Activated CD4-positive, CD25-positive, alpha-beta regulatory T cell treated with anti-CD3 and anti-CD28 coated beads, Interleukin-2, amount 50 U/mL, for 16 hours (primary cell): ENCODE measurements around the gene XPR1.
A peak's percentile ranks its signal among the peaks of the same experiment; 100 is the strongest.

Experiments
- DNase-seq: peaks from one replicate; pipeline ENCODE4 v3.0.0-alpha.2; 2020; ENCODE audit warnings: low read depth, low spot score

XPR1 gene

DNA sequence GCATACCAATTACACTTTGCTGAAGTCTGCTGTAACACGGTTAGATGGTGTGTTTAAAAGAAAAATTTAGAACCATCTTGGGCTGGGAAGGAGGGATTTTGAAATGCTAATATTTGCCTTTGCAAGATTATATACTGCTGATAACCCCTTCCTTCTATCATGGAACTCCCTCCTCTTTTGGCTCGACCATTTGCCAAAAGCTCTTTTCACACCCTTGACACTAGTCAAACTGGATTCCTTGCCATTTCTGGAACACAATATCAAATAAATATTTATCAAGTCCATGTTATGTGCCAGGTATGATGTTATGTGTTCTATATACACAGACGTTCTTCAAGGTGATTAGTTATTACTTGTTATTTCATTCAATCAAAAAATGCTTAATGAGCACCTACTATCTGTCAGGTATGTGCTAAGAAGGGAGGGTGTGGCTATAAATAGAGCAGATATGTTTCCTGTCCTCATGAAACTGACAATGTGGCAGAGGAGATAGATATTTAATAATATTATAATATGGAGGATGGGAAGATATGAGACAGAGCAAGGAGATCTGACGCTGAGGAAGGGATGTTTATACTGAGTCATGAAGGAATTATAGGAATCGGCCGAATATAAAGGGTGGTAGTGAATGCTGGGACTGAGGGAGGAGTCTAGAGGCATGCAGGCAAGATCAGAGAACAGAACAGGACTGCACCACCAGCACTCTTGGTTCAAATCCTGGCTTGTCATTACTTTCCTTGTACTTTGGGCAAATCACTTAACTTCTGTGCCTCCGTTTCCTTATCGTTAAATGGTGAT, 16.1 kb upstream of the XPR1 start:
- no peak for DNase-seq

DNA sequence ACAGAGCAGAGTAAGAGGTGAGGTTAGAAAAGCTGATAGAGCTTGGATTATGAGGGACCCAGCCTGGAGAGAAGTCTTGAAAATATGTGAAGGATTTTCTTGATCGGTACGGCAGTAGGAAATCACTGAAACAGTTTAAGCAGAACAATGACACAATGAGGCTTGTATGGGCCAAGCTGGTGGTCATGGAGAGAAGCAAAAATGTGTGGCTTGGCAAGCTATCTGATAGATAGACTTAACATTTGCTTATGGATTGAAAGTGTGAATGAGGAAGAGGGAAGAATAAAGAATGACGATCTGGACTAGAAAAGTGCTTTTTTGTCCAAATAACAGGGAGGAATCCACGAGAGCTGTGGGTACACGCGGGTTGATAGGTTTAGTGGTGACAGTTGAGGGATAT, 15.4 kb upstream of the XPR1 start:
- no peak for DNase-seq

DNA sequence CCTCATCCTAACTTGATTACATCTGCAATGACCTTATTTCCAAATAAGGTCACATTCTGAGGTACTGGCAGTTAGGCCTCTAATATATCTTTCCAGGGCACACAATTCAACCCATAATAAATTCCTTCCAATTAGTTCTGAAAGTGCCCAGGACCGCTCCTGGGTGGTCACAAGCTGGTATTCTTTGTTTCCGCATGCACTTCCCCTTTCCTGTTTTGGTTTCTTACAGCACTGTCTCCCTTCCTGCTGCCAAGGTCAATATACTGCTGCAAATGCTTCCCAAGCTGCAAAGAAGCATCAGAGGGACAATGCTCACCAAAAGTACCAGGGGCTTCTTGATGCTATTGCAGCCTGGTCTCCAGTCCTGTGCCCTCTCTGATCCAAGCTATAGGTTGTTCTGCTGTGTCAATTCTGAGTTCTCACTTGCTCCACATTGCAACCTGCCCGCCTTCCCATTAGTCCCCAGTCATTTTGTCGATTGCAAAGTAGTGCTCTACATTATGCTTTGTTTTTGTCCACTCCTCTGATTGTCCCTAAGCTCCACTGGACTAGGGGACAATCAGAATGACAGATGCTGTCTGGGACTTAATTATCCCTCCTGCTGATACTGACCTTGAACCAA, 13.9 kb upstream of the XPR1 start:
- no peak for DNase-seq

DNA sequence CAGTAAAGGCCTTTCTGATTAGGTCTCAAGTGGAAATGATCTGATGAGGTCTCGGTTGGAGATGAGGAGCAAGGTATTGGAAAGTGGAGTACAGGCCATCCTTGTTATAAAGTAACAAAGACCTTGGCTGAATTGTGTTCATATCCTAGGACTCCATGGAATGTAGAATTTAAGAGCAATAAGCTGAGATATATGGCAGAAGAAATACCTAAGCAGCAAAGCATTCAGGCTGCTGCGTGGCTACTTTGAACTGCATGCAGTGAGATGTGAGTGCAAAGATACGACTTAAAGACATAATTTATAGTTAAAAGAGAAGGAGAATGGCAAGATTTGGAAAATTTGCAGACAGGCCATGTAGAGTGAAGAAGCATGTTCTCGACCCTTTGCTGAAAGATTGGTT, 11.2 kb upstream of the XPR1 start:
- DNase-seq, result no peak

DNA sequence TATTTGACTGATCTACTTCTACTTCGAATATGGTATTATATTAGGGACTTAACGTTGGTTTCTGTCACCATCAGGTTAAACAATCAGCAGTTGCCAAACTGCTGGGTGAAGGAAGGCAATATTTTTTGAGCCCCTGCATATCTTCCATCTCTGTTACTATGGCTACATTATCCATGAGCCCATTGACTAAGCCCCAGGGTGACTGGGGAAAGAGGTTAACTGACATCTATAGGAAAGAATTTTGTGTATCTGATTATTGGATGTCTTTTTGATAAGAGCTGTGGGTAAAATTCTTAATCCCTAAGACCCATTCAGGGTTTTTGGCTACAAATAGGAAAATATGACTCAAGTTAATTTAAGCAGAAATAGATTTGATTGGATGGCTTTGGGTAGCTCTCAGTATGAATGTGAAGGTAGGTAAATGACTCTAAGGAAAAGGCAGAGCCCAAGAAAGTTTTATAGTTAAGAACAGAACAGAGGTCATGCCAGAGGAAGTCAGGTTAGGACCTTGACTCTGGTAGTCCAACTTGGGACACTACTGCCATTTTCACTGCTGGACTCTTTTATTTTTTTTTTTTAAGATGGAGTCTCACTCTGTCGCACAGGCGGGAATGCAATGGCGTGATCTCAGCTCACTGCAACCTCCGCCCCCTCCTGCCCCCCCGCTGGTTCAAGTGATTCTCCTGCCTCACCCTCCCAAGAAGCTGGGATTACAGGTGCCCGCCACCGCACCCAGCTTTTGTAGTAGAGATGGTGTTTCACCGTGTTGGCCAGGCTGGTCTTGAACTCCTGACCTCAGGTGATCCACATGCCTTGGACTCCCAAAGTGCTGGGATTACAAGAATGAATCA, 8.9 kb upstream of the XPR1 start:
- no peak for DNase-seq

DNA sequence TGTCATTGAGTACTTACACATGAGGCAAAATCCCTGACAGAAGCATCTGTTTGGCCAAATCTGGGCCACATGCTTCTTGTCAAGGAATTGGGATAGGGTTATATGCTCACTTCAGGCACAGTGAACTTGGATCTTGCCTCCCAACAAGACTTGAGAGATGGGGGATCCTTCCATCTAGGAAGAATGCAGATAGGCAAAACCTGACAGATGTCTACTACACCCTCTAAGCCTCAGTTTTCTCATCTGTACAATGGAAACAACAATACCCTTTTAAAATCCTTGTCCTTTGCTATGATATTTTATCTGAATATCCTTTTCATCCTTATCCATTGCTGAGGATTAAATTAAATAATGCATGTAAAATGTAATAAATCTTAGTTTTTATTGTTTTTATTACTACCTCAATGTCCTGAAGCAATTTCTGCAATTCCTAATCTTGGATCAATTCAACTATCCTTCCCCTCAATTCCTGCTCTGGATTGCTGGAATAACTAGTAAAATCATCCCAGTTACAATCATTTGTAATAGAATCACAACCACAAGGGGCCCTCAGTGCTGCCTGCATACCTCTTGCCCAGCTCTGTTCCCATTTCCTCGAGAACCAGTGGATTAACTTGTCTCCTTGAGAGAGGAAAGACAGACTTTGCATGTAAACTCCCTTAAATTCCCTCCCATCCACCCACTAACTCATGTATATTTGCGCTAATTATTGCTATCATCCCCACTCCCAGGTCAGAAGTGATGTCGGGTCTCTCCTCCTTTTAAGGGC, 8.1 kb upstream of the XPR1 start:
- no peak for DNase-seq

DNA sequence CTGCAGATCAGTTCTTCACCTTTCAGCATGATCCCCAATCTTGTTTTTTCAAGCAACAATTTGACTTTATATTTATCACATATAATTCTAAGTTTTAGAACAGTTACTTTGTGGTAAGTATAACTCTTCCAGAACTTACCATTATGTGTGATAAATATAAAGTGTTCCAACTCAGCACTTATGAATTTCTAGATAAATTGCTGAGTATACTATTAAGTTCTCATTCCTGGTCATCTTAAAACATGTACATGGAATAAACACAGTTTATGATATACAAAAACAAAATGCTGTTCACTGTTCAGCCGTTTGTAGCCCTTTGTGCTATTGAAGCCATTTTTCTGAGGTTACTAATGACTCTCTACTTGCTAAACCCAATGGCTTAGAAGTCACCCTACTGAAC, 5.1 kb upstream of the XPR1 start:
- no peak for DNase-seq

DNA sequence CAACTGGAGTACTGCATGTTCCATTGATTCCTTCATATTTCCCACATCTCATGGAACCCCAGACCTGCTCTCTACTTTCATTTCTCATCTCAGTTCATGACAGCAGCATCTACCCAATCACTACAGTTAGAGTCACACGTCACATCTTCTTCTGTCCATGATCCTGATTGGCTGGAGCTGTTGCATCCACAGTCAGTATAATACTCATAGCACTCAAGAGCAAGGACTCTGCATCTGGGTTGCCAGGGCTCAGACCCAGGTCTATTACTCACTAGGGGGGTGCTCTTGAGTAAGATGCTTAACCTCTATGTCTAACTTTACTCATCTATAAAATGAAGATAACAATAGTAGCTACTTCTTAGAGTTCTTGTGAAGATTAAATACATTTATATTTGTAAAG, 4.4 kb upstream of the XPR1 start:
- DNase-seq, result no peak

DNA sequence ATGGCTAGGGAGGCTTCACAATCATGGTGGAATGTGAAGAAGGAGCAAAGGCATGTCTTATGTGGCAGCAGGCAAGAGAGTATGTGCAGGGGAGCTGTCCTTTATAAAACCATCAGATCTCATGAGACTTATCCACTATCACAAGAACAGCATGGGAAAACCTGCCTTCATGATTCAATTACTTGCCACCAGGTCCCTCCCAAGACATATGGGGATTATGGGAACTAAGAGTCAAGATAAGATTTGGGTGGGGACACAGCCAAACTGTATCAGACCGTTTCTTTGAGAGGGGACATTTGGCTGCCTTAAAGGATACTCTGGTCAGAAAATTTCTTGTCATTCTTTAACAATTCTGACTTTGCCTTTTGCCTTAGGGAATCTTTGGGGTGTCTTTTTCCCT, 3.2 kb upstream of the XPR1 start:
- DNase-seq, result no peak

DNA sequence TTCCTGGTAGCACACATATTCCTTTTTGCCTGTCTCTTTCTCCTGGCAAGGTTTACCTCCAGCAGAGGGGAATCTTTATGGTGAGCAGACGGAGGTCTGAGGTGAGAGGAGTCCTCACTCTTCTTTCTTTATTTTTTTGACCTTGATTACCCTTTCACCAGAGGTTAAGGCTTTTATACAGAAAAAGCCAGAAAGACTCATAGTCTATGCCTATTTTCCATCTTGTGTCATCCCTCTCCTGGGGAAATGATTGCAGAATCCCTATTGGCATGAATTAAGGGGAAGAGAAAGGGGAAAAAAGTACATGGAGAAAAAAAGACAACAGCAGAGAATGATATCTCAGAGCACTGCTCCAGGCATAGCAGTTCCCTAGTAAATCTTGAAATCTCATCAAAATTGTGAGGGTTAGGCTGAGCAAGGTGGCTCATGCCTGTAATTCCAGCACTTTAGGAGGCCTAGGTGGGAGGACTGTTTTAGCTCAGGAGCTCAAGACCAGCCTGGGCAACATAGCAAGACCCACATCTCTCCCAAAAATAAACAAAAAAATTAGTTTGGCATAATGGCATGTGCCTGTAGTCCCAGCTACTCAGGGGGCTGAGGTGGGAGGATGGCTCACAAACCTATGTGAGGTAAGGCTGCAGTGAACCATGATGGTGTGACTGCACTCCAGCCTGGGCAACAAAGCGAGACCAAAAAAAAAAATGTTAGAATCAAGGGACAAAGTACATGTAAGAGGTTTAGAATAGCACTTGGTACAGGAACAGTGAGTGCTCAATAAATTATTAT, 1.2 kb upstream of the XPR1 start:
- DNase-seq, result no peak

DNA sequence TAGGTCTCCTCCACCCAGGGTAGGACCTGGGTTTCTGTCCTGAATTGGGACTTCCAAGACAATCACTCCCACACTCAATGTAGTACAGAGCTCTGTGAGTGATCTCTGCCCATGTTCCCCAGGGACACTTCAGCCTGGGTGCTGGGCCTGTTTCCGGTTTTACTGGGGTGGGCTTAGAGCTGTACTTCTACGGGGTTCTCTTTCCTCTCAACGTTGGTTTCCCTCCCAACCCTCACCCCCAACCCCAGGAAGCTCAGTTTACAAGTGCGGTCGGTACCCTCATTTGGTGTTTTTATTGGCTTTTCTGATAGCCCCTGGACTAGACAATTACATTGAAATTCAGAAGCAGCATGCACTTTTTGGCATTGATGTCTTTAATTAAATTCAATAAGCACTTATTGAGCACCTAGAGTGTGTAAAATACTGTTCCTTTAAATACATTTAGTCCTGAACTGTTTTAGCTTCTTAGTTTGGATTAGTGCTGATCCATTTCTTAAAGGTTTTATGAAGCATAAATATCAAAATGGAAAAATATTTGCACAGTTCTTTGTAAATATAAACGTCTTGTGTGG, 542 bp upstream of the XPR1 start:
- no peak for DNase-seq

DNA sequence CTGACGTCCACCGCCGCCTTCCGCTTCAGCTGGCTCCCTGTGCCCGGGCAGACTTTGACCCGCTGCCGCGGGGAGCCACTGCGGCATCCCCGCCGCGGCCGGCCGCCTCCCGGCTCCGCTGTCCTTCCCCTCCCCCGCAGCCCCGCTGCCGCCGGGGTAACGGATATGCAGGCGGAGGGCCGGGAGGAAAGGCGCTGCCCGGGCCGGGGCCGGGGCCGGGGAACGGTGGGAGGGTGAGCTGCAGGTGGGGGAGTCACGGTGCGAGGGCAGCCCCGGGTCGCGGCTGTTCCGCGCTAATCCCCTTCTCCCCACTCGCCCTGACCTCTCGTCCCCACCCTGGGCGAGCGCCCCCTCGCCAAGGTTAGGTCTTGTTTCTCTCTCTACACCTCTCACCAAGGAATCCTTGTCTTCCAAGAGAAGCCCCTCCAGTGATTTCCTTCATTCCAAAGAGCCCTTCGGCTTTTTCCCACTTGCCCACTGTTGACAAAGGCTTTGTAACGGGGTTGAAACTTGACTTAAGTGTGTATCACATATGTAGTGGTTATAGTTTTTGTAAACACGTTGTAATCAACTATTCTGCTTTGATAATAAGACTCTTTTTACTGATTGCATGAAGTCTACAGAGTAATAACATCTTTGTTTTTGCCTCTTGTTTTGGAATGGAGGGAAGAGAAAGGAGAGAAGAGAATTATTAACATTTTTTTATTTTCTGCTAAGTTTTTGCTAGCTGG, 669 bp downstream of the XPR1 start:
- peak; percentile 41 for DNase-seq

DNA sequence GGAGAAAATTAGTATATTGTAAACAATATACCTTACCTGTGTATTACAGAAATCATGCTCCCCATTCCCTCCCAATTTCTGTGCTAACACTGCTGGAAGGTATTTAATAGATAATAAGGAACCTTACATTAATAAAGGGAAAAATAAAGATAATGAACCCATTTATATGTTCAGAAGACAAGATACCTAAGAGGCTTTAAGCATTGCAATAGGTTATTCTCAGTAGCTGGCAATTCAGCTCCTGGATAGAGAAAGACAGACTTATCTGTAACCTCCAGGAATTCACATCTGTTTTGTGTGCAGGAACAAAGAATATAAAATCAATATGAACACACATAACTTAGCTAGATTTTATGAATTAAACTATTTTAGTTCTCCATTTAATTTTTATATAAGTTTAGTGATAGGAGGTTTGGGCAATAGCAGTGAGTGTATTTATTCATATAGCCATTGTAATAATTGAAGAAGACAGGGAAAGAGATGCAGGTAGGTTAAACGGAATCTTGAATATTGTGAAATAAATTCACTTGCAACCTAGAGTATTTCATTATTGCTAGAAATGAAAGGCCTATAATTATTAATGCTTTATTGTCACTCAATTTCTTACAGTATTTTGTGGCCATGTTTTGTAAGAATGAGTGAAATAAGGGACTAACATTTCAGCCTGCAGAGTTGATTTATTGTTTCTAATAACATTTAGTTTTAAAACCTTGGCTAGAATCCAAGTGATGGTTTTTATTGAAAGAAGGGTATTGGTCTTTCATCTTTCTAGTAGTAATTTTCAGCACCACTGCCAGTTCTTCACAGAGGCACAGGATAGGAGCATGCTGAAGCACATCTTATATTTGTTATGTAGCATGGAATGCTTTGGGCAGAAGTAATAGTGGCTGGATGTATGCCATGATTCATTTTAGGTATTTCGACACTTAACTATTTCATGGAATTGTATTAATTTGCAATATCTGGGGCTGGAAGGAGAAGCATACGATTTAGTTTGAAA, 1.5 kb downstream of the XPR1 start:
- no peak for DNase-seq

DNA sequence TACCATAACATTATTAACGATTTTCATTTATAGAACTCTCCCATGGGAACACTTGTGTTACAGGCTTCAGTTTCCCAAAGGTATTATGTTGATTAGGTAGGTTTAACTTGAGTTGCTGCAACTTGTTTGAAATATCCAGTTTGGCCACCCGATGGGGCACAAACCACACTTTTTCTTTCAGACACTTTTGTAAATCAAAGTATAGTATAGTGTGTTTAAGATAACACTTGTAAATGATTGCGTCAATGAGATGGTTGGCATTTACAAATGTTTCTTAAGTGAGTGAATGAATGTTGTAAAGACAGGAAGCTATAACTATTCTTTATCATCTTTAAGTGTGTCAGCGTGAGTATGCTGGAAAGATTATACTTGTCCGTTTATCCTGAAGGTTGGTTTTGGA, 4.3 kb downstream of the XPR1 start:
- no peak for DNase-seq

DNA sequence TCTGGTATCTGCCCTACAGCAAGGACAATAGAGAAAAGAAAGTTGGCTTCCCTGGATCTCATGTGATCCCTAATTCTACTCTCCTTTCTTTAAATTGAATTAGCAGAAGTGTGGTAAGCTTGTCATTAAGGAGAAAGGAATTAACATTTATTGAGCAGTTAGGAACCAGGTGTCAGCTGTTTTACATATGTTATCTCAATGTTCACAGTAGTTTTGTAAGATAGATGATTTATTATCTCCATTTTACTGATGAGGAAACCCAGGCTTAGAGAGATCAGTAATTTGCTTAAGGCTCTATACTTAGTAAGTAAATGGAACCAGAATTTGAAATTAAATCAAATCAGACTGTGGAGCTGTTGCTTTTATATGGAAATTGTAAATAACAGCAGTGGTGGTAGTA, 8.0 kb downstream of the XPR1 start:
- no peak for DNase-seq

DNA sequence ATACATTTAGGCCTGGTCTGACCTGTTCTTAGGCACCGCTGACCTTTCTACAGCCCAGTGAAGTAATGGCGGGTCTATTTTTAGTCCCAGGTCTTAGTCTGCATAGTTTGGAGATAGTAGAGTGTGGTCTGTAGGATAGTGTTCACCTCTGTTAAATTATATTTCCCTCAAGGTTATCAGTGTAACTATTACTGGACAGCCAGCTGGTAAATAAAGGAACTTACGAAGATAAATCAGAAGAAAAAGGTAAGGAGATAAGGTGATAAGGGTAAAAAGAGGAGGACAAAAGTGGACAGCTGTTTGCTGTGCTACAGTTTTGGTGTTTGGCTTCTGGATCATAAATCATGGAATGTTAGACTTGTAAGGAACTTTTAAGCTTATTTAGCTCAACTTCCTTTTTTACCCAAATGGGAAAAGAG, 8.7 kb downstream of the XPR1 start:
- no peak for DNase-seq

DNA sequence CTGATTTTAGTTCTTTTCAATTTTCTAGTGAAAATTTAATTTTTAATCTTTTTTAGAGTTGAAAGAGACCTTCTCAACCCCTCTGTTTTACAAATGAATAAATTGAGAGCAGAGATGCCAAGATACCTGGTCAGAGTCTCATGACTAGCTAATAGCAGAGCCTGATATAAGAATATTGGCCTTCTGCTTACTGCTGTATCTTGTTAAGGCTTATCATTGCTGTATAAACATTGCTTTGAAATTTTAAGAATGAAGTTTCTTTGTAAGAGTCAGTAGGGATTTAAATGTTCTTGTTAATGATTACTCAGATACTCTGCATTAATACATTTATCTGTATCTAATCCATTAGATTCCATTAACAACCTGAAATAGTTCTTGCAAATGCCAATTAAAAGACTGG, 9.8 kb downstream of the XPR1 start:
- no peak for DNase-seq

DNA sequence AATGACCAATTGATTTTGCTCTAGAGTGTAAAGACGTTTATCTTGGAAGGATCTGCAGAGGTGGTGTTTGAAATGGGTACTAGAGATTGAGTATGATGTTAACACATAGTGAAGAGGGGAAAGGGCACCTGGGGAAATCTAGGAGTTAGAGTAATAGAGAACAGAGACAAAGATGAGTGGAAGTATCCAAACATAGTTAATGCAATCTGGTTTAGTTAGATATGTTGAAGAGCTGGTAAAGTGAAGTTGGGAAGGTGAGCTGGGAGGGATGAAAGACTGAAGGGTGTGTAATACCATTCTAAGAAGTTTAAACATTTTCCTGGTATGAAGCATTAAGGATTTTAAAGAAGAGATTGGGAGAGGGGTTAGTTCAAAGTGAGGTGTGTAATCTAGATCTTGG, 11.0 kb downstream of the XPR1 start:
- no peak for DNase-seq

DNA sequence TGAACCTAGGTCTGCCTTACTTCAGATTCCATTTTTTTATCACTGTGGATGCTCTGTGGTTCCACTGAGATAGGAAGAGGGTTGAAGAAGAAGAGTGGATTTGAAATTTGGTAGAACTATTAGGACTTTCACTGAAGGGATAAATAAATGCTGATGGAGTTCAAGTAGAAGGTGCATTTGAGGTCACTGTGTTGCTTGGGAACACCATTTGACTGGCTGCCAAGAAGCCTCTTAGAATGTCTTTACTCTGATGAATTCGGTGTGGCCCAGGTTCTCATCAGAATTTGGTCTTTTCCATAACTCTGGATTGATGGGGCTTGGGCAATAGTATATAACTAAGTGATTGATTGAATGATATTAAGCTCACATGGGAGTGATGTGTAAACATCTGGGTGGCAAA, 11.9 kb downstream of the XPR1 start:
- no peak for DNase-seq
